GM12873 (cell line): ENCODE data around the gene SEMA6B.

ENCODE experiments used
- TF ChIP-seq, protein P1 (sequence below): IDR thresholded peaks from 2 replicates; pipeline ENCODE4 v1.5.1; 2012; ENCODE audit warnings: low read depth, mild to moderate bottlenecking, moderate library complexity, low read length, control low read depth; ENCODE audit not compliant: insufficient read depth; ENCODE audit errors: missing control alignments

The SEMA6B gene

DNA sequence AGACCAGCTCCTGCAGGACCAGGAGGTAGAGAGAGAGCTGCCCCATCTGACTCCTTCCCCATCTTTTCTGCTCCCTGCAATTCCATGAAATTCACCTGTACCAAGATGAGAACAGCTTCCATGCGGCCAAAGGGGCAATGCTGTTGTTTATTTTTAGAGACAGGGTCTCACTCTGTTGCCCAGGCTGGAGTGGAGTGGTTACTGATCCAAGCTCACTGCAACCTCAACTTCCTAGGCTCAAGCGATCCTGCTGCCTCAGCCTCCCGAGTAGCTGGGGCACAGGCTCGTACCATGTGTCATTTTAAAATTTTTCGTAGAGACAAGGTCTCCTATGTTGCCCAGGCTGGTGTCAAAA lies 37.6 kb downstream of the SEMA6B start:
- TF ChIP-seq, protein P1, sequence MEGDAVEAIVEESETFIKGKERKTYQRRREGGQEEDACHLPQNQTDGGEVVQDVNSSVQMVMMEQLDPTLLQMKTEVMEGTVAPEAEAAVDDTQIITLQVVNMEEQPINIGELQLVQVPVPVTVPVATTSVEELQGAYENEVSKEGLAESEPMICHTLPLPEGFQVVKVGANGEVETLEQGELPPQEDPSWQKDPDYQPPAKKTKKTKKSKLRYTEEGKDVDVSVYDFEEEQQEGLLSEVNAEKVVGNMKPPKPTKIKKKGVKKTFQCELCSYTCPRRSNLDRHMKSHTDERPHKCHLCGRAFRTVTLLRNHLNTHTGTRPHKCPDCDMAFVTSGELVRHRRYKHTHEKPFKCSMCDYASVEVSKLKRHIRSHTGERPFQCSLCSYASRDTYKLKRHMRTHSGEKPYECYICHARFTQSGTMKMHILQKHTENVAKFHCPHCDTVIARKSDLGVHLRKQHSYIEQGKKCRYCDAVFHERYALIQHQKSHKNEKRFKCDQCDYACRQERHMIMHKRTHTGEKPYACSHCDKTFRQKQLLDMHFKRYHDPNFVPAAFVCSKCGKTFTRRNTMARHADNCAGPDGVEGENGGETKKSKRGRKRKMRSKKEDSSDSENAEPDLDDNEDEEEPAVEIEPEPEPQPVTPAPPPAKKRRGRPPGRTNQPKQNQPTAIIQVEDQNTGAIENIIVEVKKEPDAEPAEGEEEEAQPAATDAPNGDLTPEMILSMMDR = no peak

DNA sequence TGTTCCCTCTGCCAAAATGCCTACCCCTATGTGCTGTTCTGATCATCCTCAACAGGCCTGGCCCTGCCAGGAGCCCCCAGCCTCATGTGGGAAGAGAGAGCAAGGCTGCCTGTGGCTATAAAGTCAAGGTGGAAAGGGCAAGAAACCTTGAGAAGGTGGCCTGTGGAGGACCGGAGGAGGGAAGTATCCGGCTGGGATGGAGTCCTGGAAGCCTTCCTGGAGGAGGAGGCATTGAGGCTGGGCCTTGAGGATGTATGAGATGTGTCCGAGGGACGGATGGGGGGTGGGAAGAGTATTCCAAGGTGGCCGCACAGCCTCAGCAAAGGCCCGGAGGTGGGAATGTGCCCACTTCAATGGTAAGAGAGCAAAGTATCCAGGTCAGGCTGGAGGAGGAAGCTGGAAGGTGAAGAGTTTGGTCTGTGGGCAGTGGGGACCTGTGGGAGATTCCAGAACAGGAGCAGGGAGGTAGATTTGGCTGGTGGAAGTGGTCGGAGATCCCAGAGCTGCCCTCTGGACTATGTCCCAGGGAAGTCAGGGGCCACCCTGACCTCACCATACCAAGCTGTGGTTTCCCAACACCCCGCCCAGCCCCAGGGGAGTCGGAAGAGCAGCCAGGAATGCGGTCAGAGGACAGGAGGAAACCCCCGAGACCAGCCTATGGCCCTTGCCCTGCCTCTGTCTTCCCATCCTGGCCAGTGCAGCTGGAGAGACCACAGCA lies 38.2 kb downstream of the SEMA6B start:
- TF ChIP-seq, protein P1 = no peak

DNA sequence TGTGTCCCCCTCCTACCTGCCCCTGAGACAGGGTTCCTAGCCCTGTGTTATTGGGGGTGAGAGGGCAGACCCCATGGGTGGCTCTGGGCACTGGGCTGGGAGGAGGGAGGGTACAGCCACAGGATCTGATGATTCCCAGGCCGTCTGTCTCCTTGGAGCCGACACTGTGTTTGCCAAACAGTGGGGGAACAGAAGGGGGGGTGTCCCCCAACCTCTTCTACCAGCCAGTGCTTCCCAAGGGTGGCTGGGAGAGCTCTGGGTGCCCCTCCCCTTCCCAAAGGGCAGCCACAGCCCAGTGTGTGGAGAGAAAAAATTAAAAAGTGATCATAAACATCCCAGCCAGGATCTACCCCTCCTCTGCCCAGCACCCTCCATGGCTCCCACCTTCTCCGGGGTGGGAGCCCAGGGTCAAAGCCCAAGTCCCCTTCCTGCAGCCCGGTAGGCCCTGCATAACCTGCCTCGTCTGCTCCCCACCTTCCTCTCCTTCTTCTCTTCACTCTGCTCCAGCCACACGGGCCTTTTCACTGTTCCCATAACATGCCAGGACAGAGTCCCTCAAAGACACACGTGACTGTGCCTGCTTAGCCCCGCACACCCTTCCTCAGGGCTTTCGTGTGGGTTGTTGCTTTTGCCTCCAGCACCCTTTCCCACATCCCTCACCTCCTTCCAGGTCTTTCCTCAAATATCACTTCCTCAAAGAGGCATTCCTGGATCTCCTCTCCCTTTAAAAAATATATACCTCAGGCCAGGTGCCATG lies 39.8 kb downstream of the SEMA6B start:
- TF ChIP-seq, protein P1 = no peak

DNA sequence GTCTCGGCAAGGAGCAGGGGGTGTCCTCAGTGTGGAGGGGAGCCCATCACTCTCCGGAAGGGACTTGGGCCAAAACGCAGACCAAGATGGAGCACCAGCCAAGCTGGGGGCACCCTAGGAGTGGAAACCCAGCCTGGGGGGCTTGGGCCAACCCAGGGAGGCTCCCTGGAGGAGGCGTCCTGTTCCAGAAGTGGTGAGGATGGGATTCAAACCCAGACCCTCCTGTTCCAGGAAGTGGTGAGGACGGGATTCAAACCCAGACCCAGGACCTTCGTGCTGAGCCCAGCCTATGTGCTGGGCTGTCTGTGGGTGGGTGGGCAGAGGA lies 40.4 kb downstream of the SEMA6B start:
- TF ChIP-seq, protein P1 = no peak

DNA sequence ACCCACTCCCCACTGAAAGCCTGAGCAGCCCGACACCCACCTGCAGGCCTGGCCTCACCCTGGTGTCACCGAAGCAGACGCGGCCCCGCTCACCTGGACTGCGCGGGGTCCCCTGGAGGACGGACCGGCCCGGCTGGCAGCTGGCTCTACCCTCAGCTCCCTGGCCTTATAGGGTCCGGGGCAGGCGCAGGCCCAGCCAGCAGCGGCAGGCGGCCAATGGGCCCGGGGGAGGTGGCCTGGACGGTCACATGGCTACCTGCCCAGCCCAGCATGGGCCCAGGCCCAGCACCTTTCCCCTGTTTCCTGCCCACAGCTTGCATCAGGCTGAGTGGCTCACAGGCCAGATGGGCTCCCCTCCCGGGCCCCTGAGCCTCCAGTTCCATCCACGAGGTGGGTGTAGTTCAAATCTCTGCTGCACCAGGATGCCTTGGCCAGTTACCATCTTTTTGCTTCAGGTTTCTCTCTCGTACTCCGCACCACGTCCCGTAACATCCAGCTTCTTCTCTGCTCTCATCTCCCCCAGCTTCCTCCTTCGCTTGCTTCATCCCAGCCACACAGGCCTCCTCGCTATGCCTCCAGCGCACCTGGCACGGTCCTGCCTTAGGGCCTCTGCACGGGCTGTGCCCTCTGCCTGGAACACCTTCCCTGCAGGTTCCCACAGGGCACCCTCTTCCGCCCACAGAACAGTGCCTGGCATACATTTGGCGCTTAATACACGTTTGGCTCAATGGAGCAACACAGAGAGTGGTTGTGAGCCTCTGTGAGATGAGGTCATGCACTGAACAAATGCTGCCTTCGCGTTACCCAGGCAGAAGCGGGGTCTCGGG lies 40.9 kb downstream of the SEMA6B start, which contains the start of gene PLIN4:
Gene PLIN4 (minus strand): TSS at position 142 of the 827 bp plus-strand sequence. CDS start 214 bp downstream, outside the sequence.
- TF ChIP-seq, protein P1 = no peak

DNA sequence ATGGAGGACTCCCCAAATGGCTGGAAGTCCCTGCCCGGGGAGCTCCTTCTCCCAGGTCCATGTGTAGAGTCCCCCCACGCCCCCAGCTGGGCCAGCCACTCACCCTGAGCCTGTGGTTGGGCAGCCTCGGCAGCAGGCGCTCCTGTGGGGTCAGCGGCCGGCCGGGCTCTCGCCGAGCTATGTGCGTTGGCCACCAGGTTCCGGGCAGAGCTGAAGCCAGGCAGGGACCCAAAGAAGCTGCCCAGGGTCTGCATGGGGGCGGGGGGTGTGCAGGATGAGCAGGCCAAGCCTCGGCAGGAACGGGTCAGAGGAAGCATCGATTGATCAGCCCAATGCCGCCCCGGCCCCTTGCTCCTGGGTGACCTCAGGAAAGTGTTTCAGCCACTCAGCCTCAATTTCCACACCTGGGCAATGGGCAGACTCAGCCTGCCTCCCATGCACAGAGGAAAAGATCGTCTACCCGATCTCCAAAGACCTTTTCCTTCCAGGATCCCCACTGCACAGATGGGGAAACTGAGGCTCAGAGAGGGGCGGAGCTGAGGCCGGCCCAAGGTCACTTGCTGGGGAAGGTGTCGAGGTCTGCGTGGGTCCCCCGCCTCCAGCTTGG lies 41.9 kb downstream of the SEMA6B start:
- TF ChIP-seq, protein P1 = no peak

DNA sequence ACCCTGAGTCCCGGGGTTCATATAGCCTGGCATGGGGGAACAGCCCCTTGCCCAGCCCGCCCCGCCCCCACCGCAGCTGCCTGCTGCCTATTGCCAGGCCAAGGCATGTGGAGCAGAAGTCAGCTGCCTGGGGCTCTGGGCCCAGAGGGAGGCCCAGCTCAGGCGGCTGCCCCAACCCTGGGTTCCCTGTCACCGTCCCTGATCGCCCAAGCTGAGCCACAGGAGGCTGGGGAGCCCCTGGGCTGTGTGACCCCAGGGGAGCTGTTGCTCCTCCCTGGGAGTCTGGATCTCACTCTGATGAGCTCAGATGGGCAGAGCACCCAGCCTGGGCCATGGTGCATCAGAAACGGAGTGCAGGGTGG lies 42.6 kb downstream of the SEMA6B start:
- TF ChIP-seq, protein P1 = no peak
